ENCODE measurements around the gene KIDINS220. TPM values are rescaled to one million over a fixed set of nuclear protein-coding genes. Genes with fewer than 3 reads are reported as not detected.

KIDINS220 gene
- total RNA-seq, 2 experiments from 2014 or later, result 20.8 to 20.9 TPM

DNA sequence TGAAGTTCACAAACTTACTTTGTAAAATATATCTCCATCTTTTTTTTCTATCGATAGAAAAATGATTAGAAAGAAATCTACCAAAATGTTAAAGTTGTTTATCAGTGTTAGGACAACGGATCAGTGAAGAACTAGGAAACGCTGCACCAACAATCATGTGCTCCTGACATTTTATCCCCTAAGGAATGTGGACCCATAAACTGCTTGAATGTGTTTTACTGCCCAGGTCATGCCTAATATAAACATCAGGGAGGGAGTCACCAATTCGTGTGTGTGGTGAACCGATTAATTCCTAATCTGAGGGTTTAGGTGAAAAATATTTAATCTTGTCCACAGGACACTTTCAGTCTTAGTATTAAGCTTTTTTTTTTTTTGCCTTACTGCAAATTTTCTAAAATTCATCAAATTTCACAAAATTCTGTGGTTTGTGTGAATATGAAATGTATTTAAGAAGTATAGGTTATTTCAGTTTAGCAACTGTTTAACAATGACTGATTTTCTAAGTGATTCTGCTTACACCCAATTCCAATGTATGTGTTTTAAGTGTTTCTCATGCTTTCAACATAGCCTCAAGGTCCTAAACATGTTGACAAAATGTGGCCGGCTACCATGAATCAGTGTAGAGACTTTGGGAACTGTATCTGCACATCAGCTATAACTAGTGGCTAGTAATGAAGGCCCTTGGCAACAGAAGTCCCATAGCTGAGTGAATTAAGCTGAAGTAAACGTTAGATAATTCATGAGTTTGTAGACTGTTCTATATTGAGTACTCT is 11.1 kb upstream of the KIDINS220 start:
- DNase-seq (no peak), ATAC-seq (no peak)
- Mint-ChIP-seq H3K9me3 (no peaks in the 10 kb centered on the region), H3K36me3 (ENCODE audit: low read depth) (no peaks in the 10 kb centered on the region), H3K4me3 (no peak overlapping the region), H3K27me3 (peaks cover 20% of the 10 kb centered on the region), H3K27ac (no peak overlapping the region), H3K4me1 (ENCODE audit: low read depth) (peaks cover 2% of the 10 kb centered on the region)
- POLR2A ChIA-PET, result interaction anchor here (1.2 kb wide), 1 partner anchor 12 kb away, joined by 3 read pairs; no protein-coding TSS in a partner anchor
- CTCF ChIA-PET, result interaction anchor here (1.1 kb wide), 1 partner anchor 25 kb away, joined by 3 read pairs; no protein-coding TSS in a partner anchor
- TF ChIP-seq, protein P1, sequence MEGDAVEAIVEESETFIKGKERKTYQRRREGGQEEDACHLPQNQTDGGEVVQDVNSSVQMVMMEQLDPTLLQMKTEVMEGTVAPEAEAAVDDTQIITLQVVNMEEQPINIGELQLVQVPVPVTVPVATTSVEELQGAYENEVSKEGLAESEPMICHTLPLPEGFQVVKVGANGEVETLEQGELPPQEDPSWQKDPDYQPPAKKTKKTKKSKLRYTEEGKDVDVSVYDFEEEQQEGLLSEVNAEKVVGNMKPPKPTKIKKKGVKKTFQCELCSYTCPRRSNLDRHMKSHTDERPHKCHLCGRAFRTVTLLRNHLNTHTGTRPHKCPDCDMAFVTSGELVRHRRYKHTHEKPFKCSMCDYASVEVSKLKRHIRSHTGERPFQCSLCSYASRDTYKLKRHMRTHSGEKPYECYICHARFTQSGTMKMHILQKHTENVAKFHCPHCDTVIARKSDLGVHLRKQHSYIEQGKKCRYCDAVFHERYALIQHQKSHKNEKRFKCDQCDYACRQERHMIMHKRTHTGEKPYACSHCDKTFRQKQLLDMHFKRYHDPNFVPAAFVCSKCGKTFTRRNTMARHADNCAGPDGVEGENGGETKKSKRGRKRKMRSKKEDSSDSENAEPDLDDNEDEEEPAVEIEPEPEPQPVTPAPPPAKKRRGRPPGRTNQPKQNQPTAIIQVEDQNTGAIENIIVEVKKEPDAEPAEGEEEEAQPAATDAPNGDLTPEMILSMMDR (IDR thresholded peaks at IDR 0.05), result no peak
- intact Hi-C loops (cut with micrococcal nuclease), result no loop called here

DNA sequence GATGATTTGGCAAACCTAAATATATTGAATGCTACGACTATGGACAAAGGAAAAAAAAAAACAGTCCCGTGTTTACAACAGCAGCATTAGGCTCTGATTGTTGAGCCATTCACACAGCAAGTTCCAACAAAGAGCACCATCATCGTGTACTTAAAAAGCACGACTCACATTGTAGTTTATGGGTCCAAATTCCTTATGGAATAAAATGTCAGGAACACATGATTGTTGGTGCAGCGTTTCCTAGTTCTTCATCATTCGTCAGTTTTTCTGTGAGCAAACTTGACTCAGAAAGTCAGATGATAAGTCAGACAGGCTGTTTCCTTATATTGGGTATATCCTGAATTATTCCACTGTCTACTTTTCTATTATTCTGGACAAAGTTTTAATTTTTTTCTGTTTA is 10.0 kb upstream of the KIDINS220 start:
- Mint-ChIP-seq H3K9me3 (no peaks in the 10 kb centered on the region), H3K27ac (no peak overlapping the region), H3K4me1 (ENCODE audit: low read depth) (peaks cover 2% of the 10 kb centered on the region), H3K27me3 (peaks cover 20% of the 10 kb centered on the region), H3K36me3 (ENCODE audit: low read depth) (no peaks in the 10 kb centered on the region), H3K4me3 (no peak overlapping the region)
- DNase-seq (no peak), ATAC-seq (no peak)
- POLR2A ChIA-PET, result interaction anchor here (1.0 kb wide), 1 partner anchor 11 kb away, joined by 3 read pairs; no protein-coding TSS in a partner anchor
- TF ChIP-seq, protein P1 (IDR thresholded peaks at IDR 0.05), result no peak
- CTCF ChIA-PET, result interaction anchor here (1.1 kb wide), 1 partner anchor 24 kb away, joined by 3 read pairs; no protein-coding TSS in a partner anchor
- intact Hi-C loops (cut with micrococcal nuclease), result no loop called here

DNA sequence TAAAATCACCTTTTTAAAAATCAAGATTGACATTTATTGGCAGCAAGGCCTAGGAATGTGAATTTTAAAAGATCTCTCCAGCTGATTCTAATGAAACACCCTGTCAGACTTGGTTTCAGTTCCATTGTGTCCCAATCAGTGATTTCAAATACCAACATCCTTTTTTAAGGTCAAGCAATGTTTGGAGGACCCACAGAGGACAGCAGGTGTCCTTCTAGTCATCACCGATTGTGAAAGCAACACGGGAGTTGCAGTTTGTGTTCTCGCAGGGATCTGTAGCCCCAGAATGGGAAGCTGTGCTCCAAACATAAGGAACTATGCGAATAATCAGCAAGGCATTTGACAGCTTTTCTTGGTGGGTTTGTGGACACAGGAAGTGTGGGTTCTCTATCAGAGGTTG is 4.5 kb upstream of the KIDINS220 start:
- no peak for DNase-seq
- no peak for ATAC-seq
- H3K4me1 Mint-ChIP-seq (ENCODE audit: low read depth), result peaks cover 3% of the 10 kb centered on the region
- ChIA-PET POLR2A (no interaction called here), CTCF (interaction anchor here (0.6 kb wide), 1 partner anchor 139 kb away, joined by 3 read pairs; no protein-coding TSS in a partner anchor)
- intact Hi-C loops (cut with micrococcal nuclease), result no loop called here
- H3K9me3 Mint-ChIP-seq, result no peaks in the 10 kb centered on the region
- H3K27me3 Mint-ChIP-seq, result peaks cover 17% of the 10 kb centered on the region
- no peak overlapping the region for H3K27ac Mint-ChIP-seq
- no peak overlapping the region for H3K4me3 Mint-ChIP-seq
- TF ChIP-seq, protein P1 (IDR thresholded peaks at IDR 0.05), result no peak
- H3K36me3 Mint-ChIP-seq (ENCODE audit: low read depth), result no peaks in the 10 kb centered on the region

DNA sequence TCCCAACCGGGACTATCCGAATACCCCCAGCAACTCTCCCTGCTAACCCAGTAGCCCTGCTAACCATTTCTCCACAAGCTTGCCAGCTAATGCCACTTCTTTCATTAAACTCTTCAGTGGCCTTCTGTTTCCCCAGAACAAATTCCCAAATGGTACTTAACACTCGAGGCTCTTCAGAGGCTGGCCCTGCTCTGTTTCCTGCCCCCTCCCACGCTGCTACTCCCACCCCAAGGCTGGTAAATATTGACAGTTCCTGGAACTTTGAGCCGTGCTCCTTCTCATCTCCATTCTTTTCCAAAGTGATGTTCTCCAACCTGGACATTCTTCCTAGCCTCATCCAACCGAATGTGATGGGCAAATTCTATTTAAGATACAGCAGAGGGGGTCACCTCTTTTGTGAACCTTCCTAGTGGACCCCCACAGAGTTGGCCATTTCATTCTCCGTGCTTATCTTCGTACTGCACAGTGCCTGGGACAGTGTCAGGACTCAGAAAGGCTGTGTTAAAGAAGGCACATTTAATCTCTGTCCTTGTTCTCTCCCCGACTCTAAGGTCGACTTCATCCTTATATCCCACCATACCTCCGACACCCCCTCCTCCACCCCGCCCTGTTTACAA is 3.2 kb upstream of the KIDINS220 start:
- H3K4me3 Mint-ChIP-seq, result no peak overlapping the region
- no peaks in the 10 kb centered on the region for H3K9me3 Mint-ChIP-seq
- H3K36me3 Mint-ChIP-seq (ENCODE audit: low read depth), result no peaks in the 10 kb centered on the region
- intact Hi-C loops (cut with micrococcal nuclease), result no loop called here
- no peak for DNase-seq
- peaks cover 8% of the 10 kb centered on the region for H3K27me3 Mint-ChIP-seq
- H3K4me1 Mint-ChIP-seq (ENCODE audit: low read depth), result peaks cover 9% of the 10 kb centered on the region
- ATAC-seq, result no peak
- TF ChIP-seq, protein P1 (IDR thresholded peaks at IDR 0.05), result no peak
- POLR2A ChIA-PET, result no interaction called here
- no peak overlapping the region for H3K27ac Mint-ChIP-seq
- CTCF ChIA-PET, result no interaction called here
